Loucy (cell line): ENCODE results near the gene PSMD14.

Experiments used
- H2AFZ ChIP-seq: fragments of 200-600 bp; sonication (generic); 2 replicates; pipeline ENCODE4 v1.6.0; 2016; ENCODE audit warnings: antibody characterized with exemption, mild to moderate bottlenecking, low read length, moderate library complexity
- H3F3A ChIP-seq: fragments of 200-600 bp; 2 replicates; pipeline ENCODE4 v1.6.0; 2016; ENCODE audit warnings: antibody characterized with exemption, low read depth, mild to moderate bottlenecking
- H3K27me3 ChIP-seq: fragments of 200-600 bp; sonication (generic); 2 replicates; pipeline ENCODE4 v1.6.1; 2014; ENCODE audit warnings: low read length, mild to moderate bottlenecking; ENCODE audit not compliant: insufficient read depth, poor library complexity, severe bottlenecking
- H3K36me3 ChIP-seq: fragments of 200-600 bp; sonication (generic); 2 replicates; pipeline ENCODE4 v1.6.1; 2016; ENCODE audit warnings: low read length; ENCODE audit not compliant: insufficient read depth
- H3K4me1 ChIP-seq: fragments of 200-600 bp; sonication (generic); 2 replicates; pipeline ENCODE4 v1.5.1; 2014; ENCODE audit warnings: low read length, mild to moderate bottlenecking; ENCODE audit not compliant: insufficient read depth, poor library complexity, severe bottlenecking
- H3K4me2 ChIP-seq: fragments of 200-600 bp; sonication (generic); 2 replicates; pipeline ENCODE4 v1.6.0; 2014; ENCODE audit warnings: antibody characterized with exemption, low read length, low read depth, mild to moderate bottlenecking; ENCODE audit not compliant: poor library complexity, severe bottlenecking
- H3K4me3 ChIP-seq: fragments of 200-600 bp; sonication (generic); 2 replicates; pipeline ENCODE4 v1.5.1; 2014; ENCODE audit warnings: low read length, mild to moderate bottlenecking, mixed read lengths; ENCODE audit not compliant: poor library complexity, severe bottlenecking
- H3K79me2 ChIP-seq: fragments of 200-600 bp; sonication (generic); 2 replicates; pipeline ENCODE4 v1.6.1; 2014; ENCODE audit warnings: low read length; ENCODE audit not compliant: insufficient read depth
- H3K9ac ChIP-seq: fragments of 200-600 bp; sonication (generic); 2 replicates; pipeline ENCODE4 v1.6.0; 2014; ENCODE audit warnings: mild to moderate bottlenecking, low read depth, low read length, moderate library complexity; ENCODE audit not compliant: poor library complexity, severe bottlenecking
- H3K9me2 ChIP-seq: fragments of 200-600 bp; sonication (generic); replicated peaks from 2 replicates; pipeline ENCODE4 v1.6.1; 2016; ENCODE audit warnings: low read depth, low read length, mixed read lengths
- H3K9me3 ChIP-seq: fragments of 200-600 bp; sonication (generic); 2 replicates; pipeline ENCODE4 v1.6.1; 2014; ENCODE audit warnings: mild to moderate bottlenecking, antibody characterized with exemption, low read length, low read depth; ENCODE audit not compliant: insufficient read depth
- H4K20me1 ChIP-seq: fragments of 200-600 bp; sonication (generic); 2 replicates; pipeline ENCODE4 v1.6.0; 2014; ENCODE audit warnings: antibody characterized with exemption, low read length, mild to moderate bottlenecking; ENCODE audit not compliant: insufficient read depth, poor library complexity, severe bottlenecking
- EZH2phosphoT487 ChIP-seq: fragments of 200-600 bp; IDR thresholded peaks from 2 replicates; pipeline ENCODE4 v1.6.1; 2018; ENCODE audit warnings: antibody characterized with exemption, mild to moderate bottlenecking, moderate library complexity, borderline replicate concordance
- TF ChIP-seq, protein P1 (sequence below): fragments of 200-600 bp; sonication (generic); conservative IDR thresholded peaks from 2 replicates; pipeline ENCODE4 v1.5.1; 2014; ENCODE audit warnings: mild to moderate bottlenecking, antibody characterized with exemption, low read length

Gene PSMD14

DNA sequence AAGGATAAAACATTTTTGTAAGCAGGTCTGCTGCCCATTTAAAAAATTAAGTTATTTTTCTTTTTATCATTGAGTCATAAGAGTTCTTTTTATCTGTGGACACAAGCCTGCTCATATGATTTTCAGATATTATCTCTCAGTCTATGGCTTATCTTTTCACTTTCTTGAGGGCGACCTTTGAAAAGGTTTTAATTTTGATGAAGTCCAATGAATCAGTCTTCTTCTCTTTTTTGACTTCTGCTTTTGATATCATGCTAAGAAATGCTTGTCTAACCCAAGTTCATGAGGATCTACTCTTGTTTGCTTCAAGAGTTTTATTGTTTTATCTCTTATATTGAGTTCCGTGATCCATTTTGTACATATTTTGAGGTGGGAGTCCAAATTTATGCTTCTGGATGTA lies 36.5 kb downstream of the PSMD14 start:
- TF ChIP-seq, protein P1, sequence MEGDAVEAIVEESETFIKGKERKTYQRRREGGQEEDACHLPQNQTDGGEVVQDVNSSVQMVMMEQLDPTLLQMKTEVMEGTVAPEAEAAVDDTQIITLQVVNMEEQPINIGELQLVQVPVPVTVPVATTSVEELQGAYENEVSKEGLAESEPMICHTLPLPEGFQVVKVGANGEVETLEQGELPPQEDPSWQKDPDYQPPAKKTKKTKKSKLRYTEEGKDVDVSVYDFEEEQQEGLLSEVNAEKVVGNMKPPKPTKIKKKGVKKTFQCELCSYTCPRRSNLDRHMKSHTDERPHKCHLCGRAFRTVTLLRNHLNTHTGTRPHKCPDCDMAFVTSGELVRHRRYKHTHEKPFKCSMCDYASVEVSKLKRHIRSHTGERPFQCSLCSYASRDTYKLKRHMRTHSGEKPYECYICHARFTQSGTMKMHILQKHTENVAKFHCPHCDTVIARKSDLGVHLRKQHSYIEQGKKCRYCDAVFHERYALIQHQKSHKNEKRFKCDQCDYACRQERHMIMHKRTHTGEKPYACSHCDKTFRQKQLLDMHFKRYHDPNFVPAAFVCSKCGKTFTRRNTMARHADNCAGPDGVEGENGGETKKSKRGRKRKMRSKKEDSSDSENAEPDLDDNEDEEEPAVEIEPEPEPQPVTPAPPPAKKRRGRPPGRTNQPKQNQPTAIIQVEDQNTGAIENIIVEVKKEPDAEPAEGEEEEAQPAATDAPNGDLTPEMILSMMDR = no peak
- TF ChIP-seq EZH2phosphoT487 = no peak
- H3F3A ChIP-seq = no peaks in the 10 kb centered on the region
- H3K9ac ChIP-seq = no peak overlapping the region
- no peak overlapping the region for H2AFZ ChIP-seq
- no peak overlapping the region for H3K4me3 ChIP-seq
- peaks cover 75% of the 10 kb centered on the region for H3K79me2 ChIP-seq
- H3K36me3 ChIP-seq = 0 out of 2 replicates have a peak, but pooled peaks cover 6% of the 10 kb centered on the region
- no peaks in the 10 kb centered on the region for H3K27me3 ChIP-seq
- no peaks in the 10 kb centered on the region for H3K9me2 ChIP-seq
- H3K4me2 ChIP-seq = no peak overlapping the region
- no peaks in the 10 kb centered on the region for H3K9me3 ChIP-seq
- H3K4me1 ChIP-seq = no peaks in the 10 kb centered on the region
- peaks cover 4% of the 10 kb centered on the region for H4K20me1 ChIP-seq

DNA sequence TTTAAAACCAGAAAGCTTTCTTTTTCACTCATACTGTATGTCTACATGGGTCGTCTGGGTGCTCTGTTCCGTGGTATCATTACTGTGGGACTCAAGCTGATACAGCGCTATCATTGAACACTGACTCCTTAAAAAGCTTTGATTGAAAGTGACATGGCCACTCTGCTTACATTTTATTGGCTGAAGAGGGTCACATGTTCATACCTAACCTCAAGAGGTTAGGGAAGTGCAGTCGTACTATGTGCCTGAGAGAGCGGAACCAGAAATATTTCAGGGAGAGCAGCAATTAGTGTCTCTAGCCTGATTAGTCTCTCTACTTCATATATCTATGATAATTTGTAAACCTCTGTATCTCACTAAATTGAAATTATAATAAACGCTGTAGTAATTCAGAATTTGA lies 43.5 kb downstream of the PSMD14 start:
- TF ChIP-seq EZH2phosphoT487 = no peak
- H4K20me1 ChIP-seq = peaks cover 26% of the 10 kb centered on the region
- 0 out of 2 replicates have a peak, but pooled peaks cover 3% of the 10 kb centered on the region for H3K36me3 ChIP-seq
- no peak overlapping the region for H3K4me3 ChIP-seq
- no peaks in the 10 kb centered on the region for H3K27me3 ChIP-seq
- no peaks in the 10 kb centered on the region for H3K9me3 ChIP-seq
- H3K9ac ChIP-seq = no peak overlapping the region
- H3K79me2 ChIP-seq = peaks cover 89% of the 10 kb centered on the region
- H3K9me2 ChIP-seq = no peaks in the 10 kb centered on the region
- H3K4me2 ChIP-seq = no peak overlapping the region
- peaks cover 6% of the 10 kb centered on the region for H3K4me1 ChIP-seq
- H3F3A ChIP-seq = no peaks in the 10 kb centered on the region
- no peak overlapping the region for H2AFZ ChIP-seq

GRCh38 chr2:161352719-161353118 lies 44.5 kb downstream of the PSMD14 start:
- H3K79me2 ChIP-seq = peaks cover 87% of the 10 kb centered on the region
- H3K27me3 ChIP-seq = no peaks in the 10 kb centered on the region
- H3K36me3 ChIP-seq = no peaks in the 10 kb centered on the region
- peaks cover 15% of the 10 kb centered on the region for H3K4me1 ChIP-seq
- H4K20me1 ChIP-seq = peaks cover 34% of the 10 kb centered on the region
- H3K9me3 ChIP-seq = no peaks in the 10 kb centered on the region
- TF ChIP-seq, protein P1 = no peak
- TF ChIP-seq EZH2phosphoT487 = no peak
- H3F3A ChIP-seq = no peaks in the 10 kb centered on the region
- H3K9me2 ChIP-seq = no peaks in the 10 kb centered on the region
- H2AFZ ChIP-seq = no peak overlapping the region
- no peak overlapping the region for H3K9ac ChIP-seq
- H3K4me2 ChIP-seq = no peak overlapping the region
- no peak overlapping the region for H3K4me3 ChIP-seq

GRCh38 chr2:161353543-161353942 lies 45.3 kb downstream of the PSMD14 start:
- Histone ChIP-seq H3F3A (no peaks in the 10 kb centered on the region), H3K36me3 (no peaks in the 10 kb centered on the region), H3K4me3 (no peak overlapping the region), H3K9me2 (no peaks in the 10 kb centered on the region), H3K9me3 (no peaks in the 10 kb centered on the region), H3K79me2 (peaks cover 87% of the 10 kb centered on the region), H3K4me1 (peaks cover 15% of the 10 kb centered on the region), H3K4me2 (no peak overlapping the region), H4K20me1 (peaks cover 34% of the 10 kb centered on the region), H3K9ac (no peak overlapping the region), H3K27me3 (no peaks in the 10 kb centered on the region), H2AFZ (no peak overlapping the region)
- no peak for TF ChIP-seq EZH2phosphoT487
- TF ChIP-seq, protein P1 = no peak
